ENCODE measurements around the gene THAP9. TPM values are rescaled to one million over a fixed set of nuclear protein-coding genes. Genes with fewer than 3 reads are reported as not detected.

The THAP9 gene
- total RNA-seq, 4 donors from 2014 or later, result 1.1 to 6.2 (median 2.8) TPM

DNA sequence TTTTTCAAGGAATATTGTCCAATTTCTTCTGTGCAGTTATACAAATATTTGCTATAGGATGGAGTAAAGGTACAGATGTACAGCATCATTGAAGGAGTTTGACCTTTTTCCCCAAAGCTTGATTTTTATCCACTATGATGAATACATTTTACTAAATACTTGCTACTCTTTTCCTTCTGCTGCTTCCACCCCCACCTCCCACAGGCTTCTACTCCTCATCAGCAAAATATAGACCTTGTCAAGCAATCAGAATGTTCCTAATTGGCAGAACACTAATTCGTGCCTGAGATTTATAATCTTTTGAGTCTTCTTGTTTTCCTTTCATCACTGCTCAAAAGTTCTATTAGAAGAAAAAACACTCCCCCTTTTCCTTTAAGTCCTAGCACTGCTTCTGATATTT is 3.8 kb upstream of the THAP9 start:
- TF ChIP-seq, protein P1, sequence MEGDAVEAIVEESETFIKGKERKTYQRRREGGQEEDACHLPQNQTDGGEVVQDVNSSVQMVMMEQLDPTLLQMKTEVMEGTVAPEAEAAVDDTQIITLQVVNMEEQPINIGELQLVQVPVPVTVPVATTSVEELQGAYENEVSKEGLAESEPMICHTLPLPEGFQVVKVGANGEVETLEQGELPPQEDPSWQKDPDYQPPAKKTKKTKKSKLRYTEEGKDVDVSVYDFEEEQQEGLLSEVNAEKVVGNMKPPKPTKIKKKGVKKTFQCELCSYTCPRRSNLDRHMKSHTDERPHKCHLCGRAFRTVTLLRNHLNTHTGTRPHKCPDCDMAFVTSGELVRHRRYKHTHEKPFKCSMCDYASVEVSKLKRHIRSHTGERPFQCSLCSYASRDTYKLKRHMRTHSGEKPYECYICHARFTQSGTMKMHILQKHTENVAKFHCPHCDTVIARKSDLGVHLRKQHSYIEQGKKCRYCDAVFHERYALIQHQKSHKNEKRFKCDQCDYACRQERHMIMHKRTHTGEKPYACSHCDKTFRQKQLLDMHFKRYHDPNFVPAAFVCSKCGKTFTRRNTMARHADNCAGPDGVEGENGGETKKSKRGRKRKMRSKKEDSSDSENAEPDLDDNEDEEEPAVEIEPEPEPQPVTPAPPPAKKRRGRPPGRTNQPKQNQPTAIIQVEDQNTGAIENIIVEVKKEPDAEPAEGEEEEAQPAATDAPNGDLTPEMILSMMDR (IDR thresholded peaks at IDR 0.05), result no peak
- no peak for TF ChIP-seq POLR2A (IDR thresholded peaks at IDR 0.05)
- 67 to 87% methylated on average over 1 of the region's 1 CpG for WGBS, 2 donors
- H3K36me3 ChIP-seq, result peaks cover 0 to 48% (median 5%) of the 10 kb centered on the region in 3 donors
- intact Hi-C loops (cut with DNase I), result no loop called here
- DNase-seq, result no peak
- H3K27me3 ChIP-seq, result no peaks in the 10 kb centered on the region
- no peak overlapping the region for H3K4me3 ChIP-seq
- peaks cover 8 to 62% (median 12%) of the 10 kb centered on the region in 3 donors for H3K4me1 ChIP-seq
- H3K9me3 ChIP-seq, result no peaks in the 10 kb centered on the region
- H3K27ac ChIP-seq, result no peak overlapping the region

DNA sequence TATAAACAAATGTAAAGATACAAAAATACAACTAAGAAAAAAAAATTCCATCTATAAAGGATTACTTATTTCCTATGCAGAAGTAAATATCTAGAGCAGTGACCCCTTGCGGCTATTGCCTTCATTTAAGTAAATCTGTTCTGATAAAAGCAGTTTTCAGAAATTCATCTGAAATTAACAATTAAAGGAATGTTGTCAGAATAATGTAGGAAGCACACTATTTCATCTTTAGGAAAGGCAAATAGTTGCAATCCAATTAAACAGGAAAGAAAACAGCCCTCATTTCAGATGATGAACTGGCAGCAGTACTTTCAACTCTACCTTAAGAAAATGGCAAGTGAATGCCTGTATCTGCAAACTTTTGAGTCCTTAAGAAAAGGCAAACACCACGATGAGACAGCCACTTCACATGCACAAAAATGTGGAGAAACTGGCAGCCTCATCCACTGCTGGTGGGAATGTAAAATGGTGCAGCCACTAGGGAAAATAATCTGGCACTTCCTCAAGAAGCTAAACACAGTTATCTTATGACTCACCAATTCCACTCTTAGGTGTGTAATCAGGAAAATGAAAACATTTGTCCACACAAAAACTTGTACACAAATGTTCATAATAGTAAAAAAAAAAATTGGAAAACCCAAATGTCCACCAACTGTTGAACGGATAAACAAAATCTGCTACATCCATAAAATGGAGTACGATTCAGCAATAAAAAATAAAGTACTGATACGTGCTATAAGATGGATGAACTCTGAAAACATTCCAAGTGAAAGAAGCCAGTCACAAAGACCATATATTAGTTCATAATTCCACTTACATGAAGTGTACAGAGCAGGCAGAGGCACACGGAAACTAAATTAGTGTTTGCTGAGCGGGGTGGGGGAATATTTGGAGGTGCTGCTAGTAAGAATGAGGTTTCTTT is 2.0 kb upstream of the THAP9 start:
- H3K27ac ChIP-seq, result peak overlapping the region; percentile 96 to 100 (median 98)
- TF ChIP-seq POLR2A (IDR thresholded peaks at IDR 0.05), result no peak
- TF ChIP-seq, protein P1 (IDR thresholded peaks at IDR 0.05), result peak in 5 of 6 experiments; percentile 25 to 44 (median 33)
- no peaks in the 10 kb centered on the region for H3K27me3 ChIP-seq
- peaks cover 0 to 39% (median 5%) of the 10 kb centered on the region in 3 donors for H3K36me3 ChIP-seq
- intact Hi-C loops (cut with DNase I), result no loop called here
- H3K9me3 ChIP-seq, result no peaks in the 10 kb centered on the region
- H3K4me1 ChIP-seq, result peaks cover 8 to 64% (median 17%) of the 10 kb centered on the region in 3 donors
- no peak for DNase-seq
- peak overlapping the region; percentile 61 to 87 (median 72) for H3K4me3 ChIP-seq
- 15 to 22% methylated on average over 7 of the region's 7 CpGs for WGBS, 2 donors

DNA sequence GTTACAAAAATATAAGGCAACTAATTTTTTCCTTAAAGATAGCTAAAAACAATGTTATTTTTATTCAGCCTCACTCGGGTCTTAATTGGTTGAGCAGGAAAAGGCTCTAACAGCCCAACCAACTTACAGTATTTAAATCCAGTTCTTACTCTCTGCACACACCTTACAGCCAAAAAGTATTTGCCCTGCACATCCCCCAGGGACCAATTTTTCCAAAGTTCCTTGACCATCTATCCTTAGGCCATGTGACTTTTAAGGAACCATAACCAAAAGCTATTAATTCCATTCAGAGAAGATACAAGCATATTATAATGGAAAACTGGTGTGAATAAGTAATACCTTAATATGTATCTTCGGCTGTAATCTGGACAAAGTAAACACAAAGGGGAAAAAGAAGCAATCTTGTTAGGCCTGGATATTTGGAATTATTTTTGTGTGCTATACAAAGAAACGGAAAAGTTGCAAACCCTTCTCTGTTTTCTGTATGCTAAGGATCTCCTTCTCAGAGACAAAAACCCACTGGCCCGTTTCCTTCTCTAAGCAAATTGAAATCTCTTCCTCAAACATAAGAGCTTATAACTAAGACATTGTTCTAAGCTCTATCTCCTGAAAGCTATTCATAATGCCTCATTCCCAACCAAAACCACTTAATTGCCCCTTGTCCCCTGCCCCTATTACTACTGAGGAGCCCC is 1.0 kb upstream of the THAP9 start:
- Histone ChIP-seq H3K4me1 (peaks cover 8 to 62% (median 17%) of the 10 kb centered on the region in 3 donors), H3K9me3 (no peaks in the 10 kb centered on the region), H3K4me3 (peak overlapping the region; percentile 61 to 87 (median 72)), H3K27me3 (no peaks in the 10 kb centered on the region), H3K36me3 (peaks cover 0 to 30% (median 0%) of the 10 kb centered on the region in 3 donors), H3K27ac (peak overlapping the region; percentile 96 to 100 (median 98))
- DNase-seq, result no peak
- TF ChIP-seq POLR2A (IDR thresholded peaks at IDR 0.05), result no peak
- TF ChIP-seq, protein P1 (IDR thresholded peaks at IDR 0.05), result no peak
- 0 to 1% methylated on average over 4 of the region's 4 CpGs for WGBS, 2 donors
- intact Hi-C loops (cut with DNase I), result loop anchor here (10.0 kb wide), 1 partner anchor 135 kb away; the partner anchor contains the start of gene COPS4

DNA sequence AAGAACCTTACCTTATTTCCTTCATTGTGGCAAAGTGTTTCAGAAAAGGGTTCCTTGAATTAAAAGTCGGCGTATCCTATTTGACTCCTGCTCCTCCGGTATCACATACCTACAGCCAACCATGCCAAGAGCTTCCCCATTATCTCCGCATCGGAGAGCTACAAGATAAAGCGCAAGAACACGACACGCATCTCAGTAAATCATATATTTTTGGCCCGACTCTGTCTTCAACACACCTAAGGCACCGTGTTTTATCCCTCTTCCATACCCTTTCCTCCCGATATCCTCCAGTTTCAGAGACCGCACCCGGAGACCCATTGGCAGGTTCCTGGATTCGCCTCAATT is 497 bp upstream of the THAP9 start:
- Histone ChIP-seq H3K27me3 (no peaks in the 10 kb centered on the region), H3K27ac (peak overlapping the region; percentile 96 to 100 (median 98)), H3K4me3 (peak overlapping the region; percentile 61 to 87 (median 72)), H3K9me3 (no peaks in the 10 kb centered on the region), H3K4me1 (peaks cover 8 to 57% (median 17%) of the 10 kb centered on the region in 3 donors), H3K36me3 (peaks cover 0 to 25% (median 0%) of the 10 kb centered on the region in 3 donors)
- TF ChIP-seq POLR2A (IDR thresholded peaks at IDR 0.05), result no peak
- TF ChIP-seq, protein P1 (IDR thresholded peaks at IDR 0.05), result no peak
- DNase-seq, result no peak
- WGBS, 2 donors, result 0 to 2% methylated on average over 14 of the region's 14 CpGs
- intact Hi-C loops (cut with DNase I), result loop anchor here (10.0 kb wide), 1 partner anchor 135 kb away; the partner anchor contains the start of gene COPS4
